Measurements from ENCODE around the gene SRF.

DNA sequence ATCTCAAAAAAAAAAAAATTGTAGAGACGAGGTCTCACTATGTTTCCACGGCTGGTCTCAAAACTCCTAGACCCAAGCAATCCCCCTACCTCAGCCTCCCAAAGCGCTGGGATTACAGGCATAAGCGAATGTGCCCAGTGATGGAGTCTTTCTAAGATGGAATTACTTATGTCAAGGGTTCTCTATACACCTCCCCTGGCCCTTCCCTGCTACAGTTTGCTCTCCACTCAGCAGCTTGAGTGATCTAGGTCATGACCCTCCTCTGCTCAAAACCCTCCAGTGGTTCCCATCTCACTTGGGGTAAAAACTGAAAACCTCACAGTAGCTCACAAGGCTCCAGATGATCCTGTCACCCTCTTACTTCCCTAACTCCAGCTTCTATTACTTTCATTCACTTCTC, 60.0 kb downstream of the SRF start:
- TF ChIP-seq, protein P1, sequence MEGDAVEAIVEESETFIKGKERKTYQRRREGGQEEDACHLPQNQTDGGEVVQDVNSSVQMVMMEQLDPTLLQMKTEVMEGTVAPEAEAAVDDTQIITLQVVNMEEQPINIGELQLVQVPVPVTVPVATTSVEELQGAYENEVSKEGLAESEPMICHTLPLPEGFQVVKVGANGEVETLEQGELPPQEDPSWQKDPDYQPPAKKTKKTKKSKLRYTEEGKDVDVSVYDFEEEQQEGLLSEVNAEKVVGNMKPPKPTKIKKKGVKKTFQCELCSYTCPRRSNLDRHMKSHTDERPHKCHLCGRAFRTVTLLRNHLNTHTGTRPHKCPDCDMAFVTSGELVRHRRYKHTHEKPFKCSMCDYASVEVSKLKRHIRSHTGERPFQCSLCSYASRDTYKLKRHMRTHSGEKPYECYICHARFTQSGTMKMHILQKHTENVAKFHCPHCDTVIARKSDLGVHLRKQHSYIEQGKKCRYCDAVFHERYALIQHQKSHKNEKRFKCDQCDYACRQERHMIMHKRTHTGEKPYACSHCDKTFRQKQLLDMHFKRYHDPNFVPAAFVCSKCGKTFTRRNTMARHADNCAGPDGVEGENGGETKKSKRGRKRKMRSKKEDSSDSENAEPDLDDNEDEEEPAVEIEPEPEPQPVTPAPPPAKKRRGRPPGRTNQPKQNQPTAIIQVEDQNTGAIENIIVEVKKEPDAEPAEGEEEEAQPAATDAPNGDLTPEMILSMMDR (conservative IDR thresholded peaks at IDR 0.05 in 1 of 2, IDR thresholded peaks at IDR 0.05 in 1 of 2; ENCODE audit: extremely low read depth in 1 of 2, insufficient read depth in 1 of 2, low read depth in 1 of 2, low read length in 2 of 2): no peak
- no peak for TF ChIP-seq EZH2 (IDR thresholded peaks at IDR 0.05; ENCODE audit: borderline replicate concordance, low read length)
